ENCODE data around the gene CEACAM20.

DNA sequence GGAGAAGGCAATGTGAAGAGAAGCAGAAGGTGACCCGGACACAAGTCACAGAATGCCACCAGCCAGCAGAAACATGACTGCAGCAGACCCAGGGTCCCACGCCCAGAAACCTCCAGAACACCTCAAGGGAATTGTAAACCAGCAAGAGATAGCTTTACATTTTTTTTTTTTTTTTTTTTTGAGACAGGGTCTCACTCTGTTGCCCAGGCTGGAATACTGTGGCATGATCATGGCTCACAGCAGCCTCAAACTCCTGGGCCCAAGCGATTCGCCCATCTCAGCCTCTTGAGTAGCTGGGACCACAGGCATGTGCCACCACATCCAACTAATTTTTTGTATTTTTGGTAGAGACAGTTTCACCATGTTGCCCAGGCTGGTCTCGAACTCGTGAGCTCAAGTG lies 10.5 kb upstream of the CEACAM20 start:
- TF ChIP-seq CTCF (IDR thresholded peaks at IDR 0.05) (no peak), EP300 (IDR thresholded peaks at IDR 0.05) (no peak), POLR2A (IDR thresholded peaks at IDR 0.05) (no peak)
